ENCODE data around the gene PLCD3. TPM values are rescaled to one million over a fixed set of nuclear protein-coding genes. Genes with fewer than 3 reads are reported as not detected.

The PLCD3 gene
- polyA plus RNA-seq, 1 donor from 2014 or later = 1.3 TPM

- Histone ChIP-seq H3K27ac (ENCODE audit: low read length) (no peak overlapping the region), H2AFZ (ENCODE audit: low read depth, low read length) (no peak overlapping the region), H3K9me2 (ENCODE audit: insufficient read depth, low read length) (no peaks in the 10 kb centered on the region), H3F3A (ENCODE audit: insufficient read depth, low read length, poor library complexity, severe bottlenecking) (peaks cover 4% of the 10 kb centered on the region), H3K36me3 (ENCODE audit: insufficient read depth, low read length) (no peaks in the 10 kb centered on the region), H3K9me3 (ENCODE audit: low read length) (no peaks in the 10 kb centered on the region), H3K9ac (ENCODE audit: low read length) (no peak overlapping the region), H3K4me2 (ENCODE audit: low read length) (no peak overlapping the region), H4K20me1 (ENCODE audit: insufficient read depth) (no peaks in the 10 kb centered on the region), H3K27me3 (ENCODE audit: insufficient read depth, low read depth, low read length) (no peaks in the 10 kb centered on the region), H3K4me3 (ENCODE audit: low read length) (no peak overlapping the region), H3K79me2 (replicated peaks; ENCODE audit: insufficient read depth, low read length) (peaks cover under 1% of the 10 kb centered on the region)
- no peak for TF ChIP-seq POLR2AphosphoS5 (IDR thresholded peaks at IDR 0.05)
- no peak for TF ChIP-seq MXI1 (conservative IDR thresholded peaks at IDR 0.05; ENCODE audit: poor library complexity, severe bottlenecking)
- no peak for TF ChIP-seq RAD21 (conservative IDR thresholded peaks at IDR 0.05)
- TF ChIP-seq EZH2 (IDR thresholded peaks at IDR 0.05; ENCODE audit: borderline replicate concordance, insufficient read depth, low read length, poor library complexity, severe bottlenecking) = no peak
- TF ChIP-seq CTCF (IDR thresholded peaks at IDR 0.05; ENCODE audit: poor library complexity, severe bottlenecking) = no peak
- TF ChIP-seq EP300 (conservative IDR thresholded peaks at IDR 0.05; ENCODE audit: poor library complexity, severe bottlenecking) = no peak
- TF ChIP-seq REST (IDR thresholded peaks at IDR 0.05; ENCODE audit: borderline replicate concordance) = no peak
- TF ChIP-seq TAF1 (IDR thresholded peaks at IDR 0.05; ENCODE audit: low read depth) = no peak
- no peak for TF ChIP-seq SMC3 (conservative IDR thresholded peaks at IDR 0.05; ENCODE audit: poor library complexity)
Observed at GRCh38 chr17:45145035-45145389, 12.7 kb upstream of the PLCD3 start.

GRCh38 chr17:45144199-45145034, 12.1 kb upstream of the PLCD3 start:
- H2AFZ ChIP-seq (ENCODE audit: low read depth, low read length) = no peak overlapping the region

More at GRCh38 chr17:45144199-45145034, 12.1 kb upstream of the PLCD3 start:
- Histone ChIP-seq H3K4me2 (ENCODE audit: low read length) (no peak overlapping the region), H3K79me2 (replicated peaks; ENCODE audit: insufficient read depth, low read length) (no peaks in the 10 kb centered on the region), H3K9ac (ENCODE audit: low read length) (no peak overlapping the region), H3K27ac (ENCODE audit: low read length) (no peak overlapping the region), H3K27me3 (ENCODE audit: insufficient read depth, low read depth, low read length) (no peaks in the 10 kb centered on the region), H3K36me3 (ENCODE audit: insufficient read depth, low read length) (no peaks in the 10 kb centered on the region), H3K9me2 (ENCODE audit: insufficient read depth, low read length) (no peaks in the 10 kb centered on the region), H3F3A (ENCODE audit: insufficient read depth, low read length, poor library complexity, severe bottlenecking) (peaks cover 4% of the 10 kb centered on the region), H4K20me1 (ENCODE audit: insufficient read depth) (no peaks in the 10 kb centered on the region), H3K9me3 (ENCODE audit: low read length) (no peaks in the 10 kb centered on the region), H3K4me3 (ENCODE audit: low read length) (no peak overlapping the region)
- TF ChIP-seq RAD21 (conservative IDR thresholded peaks at IDR 0.05) = no peak
- no peak for TF ChIP-seq REST (IDR thresholded peaks at IDR 0.05; ENCODE audit: borderline replicate concordance)
- TF ChIP-seq EZH2 (IDR thresholded peaks at IDR 0.05; ENCODE audit: borderline replicate concordance, insufficient read depth, low read length, poor library complexity, severe bottlenecking) = no peak
- no peak for TF ChIP-seq TAF1 (IDR thresholded peaks at IDR 0.05; ENCODE audit: low read depth)
- no peak for TF ChIP-seq POLR2AphosphoS5 (IDR thresholded peaks at IDR 0.05)
- TF ChIP-seq SMC3 (conservative IDR thresholded peaks at IDR 0.05; ENCODE audit: poor library complexity) = no peak
- no peak for TF ChIP-seq CTCF (IDR thresholded peaks at IDR 0.05; ENCODE audit: poor library complexity, severe bottlenecking)
- TF ChIP-seq MXI1 (conservative IDR thresholded peaks at IDR 0.05; ENCODE audit: poor library complexity, severe bottlenecking) = no peak
- no peak for TF ChIP-seq EP300 (conservative IDR thresholded peaks at IDR 0.05; ENCODE audit: poor library complexity, severe bottlenecking)
